ENCODE data around the gene TMOD1. TPM values are rescaled to one million over a fixed set of nuclear protein-coding genes. Genes with fewer than 3 reads are reported as not detected.

Gene TMOD1
- total and polyA plus RNA-seq, 9 of the 15 experiments (the other 6 are each of a cell fraction or from before 2014, with no cell fraction given), result 7.1 to 41.2 (median 14.2) TPM

DNA sequence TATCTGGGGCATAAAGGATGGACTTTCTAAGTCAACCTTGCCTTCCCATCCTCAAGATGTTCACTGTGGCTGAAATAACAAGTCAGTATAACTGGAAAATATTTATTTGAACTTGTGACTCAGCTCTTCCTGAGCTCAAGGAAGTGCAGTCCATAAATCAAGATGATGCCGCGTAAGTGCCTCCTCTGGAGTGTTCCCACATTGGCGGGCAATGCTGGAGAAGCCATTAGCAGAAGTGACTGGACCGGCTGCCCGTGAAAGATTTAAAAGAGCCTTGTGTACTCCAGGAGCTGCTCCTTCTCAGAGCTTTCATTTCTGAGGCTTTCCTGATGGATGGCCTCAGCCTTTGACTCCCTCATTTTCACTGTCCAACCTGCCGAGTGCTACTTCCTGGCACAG lies 17.4 kb downstream of the TMOD1 start (continued):
- TF ChIP-seq, protein P1, sequence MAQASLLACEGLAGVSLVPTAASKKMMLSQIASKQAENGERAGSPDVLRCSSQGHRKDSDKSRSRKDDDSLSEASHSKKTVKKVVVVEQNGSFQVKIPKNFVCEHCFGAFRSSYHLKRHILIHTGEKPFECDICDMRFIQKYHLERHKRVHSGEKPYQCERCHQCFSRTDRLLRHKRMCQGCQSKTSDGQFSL (CRISPR knock-in tag; IDR thresholded peaks at IDR 0.05), result no peak
- TF ChIP-seq, protein P1 (tag; IDR thresholded peaks at IDR 0.05), result no peak
- TF ChIP-seq, protein P2, sequence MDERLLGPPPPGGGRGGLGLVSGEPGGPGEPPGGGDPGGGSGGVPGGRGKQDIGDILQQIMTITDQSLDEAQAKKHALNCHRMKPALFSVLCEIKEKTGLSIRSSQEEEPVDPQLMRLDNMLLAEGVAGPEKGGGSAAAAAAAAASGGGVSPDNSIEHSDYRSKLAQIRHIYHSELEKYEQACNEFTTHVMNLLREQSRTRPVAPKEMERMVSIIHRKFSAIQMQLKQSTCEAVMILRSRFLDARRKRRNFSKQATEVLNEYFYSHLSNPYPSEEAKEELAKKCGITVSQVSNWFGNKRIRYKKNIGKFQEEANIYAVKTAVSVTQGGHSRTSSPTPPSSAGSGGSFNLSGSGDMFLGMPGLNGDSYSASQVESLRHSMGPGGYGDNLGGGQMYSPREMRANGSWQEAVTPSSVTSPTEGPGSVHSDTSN (CRISPR knock-in tag; IDR thresholded peaks at IDR 0.05; ENCODE audit: low read depth), result peak; percentile 58
- TF ChIP-seq, protein P2 (tag; conservative IDR thresholded peaks at IDR 0.05; ENCODE audit: low read depth), result peak; percentile 95
- TF ChIP-seq ZNF445 (CRISPR knock-in tag; IDR thresholded peaks at IDR 0.05; ENCODE audit: low read depth) (no peak), ZFP30 (CRISPR knock-in tag; IDR thresholded peaks at IDR 0.05; ENCODE audit: borderline replicate concordance) (no peak), NFE2 (IDR thresholded peaks at IDR 0.05; ENCODE audit: low read depth) (peak; percentile 82), PTTG1 (tag; IDR thresholded peaks at IDR 0.05; ENCODE audit: low read depth) (no peak), ZNF696 (CRISPR knock-in tag; conservative IDR thresholded peaks at IDR 0.05) (no peak), CBX8 (IDR thresholded peaks at IDR 0.05; ENCODE audit: borderline replicate concordance, extremely low read depth, low read depth, low read length, poor library complexity, severe bottlenecking) (no peak), SRSF9 (IDR thresholded peaks at IDR 0.05; ENCODE audit: borderline replicate concordance, low read depth, low read length) (no peak), EHMT2 (IDR thresholded peaks at IDR 0.05) (no peak), CXXC5 (CRISPR knock-in tag; IDR thresholded peaks at IDR 0.05) (0 out of 2 replicates have a peak, but pooled peaks have one; percentile 30), CHD1 (IDR thresholded peaks at IDR 0.05; ENCODE audit: low read length) (no peak)
- TF ChIP-seq, protein P3, sequence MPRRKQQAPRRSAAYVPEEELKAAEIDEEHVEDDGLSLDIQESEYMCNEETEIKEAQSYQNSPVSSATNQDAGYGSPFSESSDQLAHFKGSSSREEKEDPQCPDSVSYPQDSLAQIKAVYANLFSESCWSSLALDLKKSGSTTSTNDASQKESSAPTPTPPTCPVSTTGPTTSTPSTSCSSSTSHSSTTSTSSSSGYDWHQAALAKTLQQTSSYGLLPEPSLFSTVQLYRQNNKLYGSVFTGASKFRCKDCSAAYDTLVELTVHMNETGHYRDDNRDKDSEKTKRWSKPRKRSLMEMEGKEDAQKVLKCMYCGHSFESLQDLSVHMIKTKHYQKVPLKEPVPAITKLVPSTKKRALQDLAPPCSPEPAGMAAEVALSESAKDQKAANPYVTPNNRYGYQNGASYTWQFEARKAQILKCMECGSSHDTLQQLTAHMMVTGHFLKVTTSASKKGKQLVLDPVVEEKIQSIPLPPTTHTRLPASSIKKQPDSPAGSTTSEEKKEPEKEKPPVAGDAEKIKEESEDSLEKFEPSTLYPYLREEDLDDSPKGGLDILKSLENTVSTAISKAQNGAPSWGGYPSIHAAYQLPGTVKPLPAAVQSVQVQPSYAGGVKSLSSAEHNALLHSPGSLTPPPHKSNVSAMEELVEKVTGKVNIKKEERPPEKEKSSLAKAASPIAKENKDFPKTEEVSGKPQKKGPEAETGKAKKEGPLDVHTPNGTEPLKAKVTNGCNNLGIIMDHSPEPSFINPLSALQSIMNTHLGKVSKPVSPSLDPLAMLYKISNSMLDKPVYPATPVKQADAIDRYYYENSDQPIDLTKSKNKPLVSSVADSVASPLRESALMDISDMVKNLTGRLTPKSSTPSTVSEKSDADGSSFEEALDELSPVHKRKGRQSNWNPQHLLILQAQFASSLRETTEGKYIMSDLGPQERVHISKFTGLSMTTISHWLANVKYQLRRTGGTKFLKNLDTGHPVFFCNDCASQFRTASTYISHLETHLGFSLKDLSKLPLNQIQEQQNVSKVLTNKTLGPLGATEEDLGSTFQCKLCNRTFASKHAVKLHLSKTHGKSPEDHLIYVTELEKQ (CRISPR knock-in tag; IDR thresholded peaks at IDR 0.05), result no peak
- TF ChIP-seq, protein P4, sequence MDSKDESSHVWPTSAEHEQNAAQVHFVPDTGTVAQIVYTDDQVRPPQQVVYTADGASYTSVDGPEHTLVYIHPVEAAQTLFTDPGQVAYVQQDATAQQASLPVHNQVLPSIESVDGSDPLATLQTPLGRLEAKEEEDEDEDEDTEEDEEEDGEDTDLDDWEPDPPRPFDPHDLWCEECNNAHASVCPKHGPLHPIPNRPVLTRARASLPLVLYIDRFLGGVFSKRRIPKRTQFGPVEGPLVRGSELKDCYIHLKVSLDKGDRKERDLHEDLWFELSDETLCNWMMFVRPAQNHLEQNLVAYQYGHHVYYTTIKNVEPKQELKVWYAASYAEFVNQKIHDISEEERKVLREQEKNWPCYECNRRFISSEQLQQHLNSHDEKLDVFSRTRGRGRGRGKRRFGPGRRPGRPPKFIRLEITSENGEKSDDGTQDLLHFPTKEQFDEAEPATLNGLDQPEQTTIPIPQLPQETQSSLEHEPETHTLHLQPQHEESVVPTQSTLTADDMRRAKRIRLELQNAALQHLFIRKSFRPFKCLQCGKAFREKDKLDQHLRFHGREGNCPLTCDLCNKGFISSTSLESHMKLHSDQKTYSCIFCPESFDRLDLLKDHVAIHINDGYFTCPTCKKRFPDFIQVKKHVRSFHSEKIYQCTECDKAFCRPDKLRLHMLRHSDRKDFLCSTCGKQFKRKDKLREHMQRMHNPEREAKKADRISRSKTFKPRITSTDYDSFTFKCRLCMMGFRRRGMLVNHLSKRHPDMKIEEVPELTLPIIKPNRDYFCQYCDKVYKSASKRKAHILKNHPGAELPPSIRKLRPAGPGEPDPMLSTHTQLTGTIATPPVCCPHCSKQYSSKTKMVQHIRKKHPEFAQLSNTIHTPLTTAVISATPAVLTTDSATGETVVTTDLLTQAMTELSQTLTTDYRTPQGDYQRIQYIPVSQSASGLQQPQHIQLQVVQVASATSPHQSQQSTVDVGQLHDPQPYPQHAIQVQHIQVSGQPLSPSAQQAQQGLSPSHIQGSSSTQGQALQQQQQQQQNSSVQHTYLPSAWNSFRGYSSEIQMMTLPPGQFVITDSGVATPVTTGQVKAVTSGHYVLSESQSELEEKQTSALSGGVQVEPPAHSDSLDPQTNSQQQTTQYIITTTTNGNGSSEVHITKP (IDR thresholded peaks at IDR 0.05; ENCODE audit: partially characterized antibody), result no peak

All from K562 (cell line).